ENCODE results near the gene TK2. TPM values are rescaled to one million over a fixed set of nuclear protein-coding genes. Genes with fewer than 3 reads are reported as not detected.
"Not testable (repeated sequence)": the region's sequence is repeated elsewhere in the genome, so short reads cannot be mapped to it uniquely, and the experiment has no call there.

The TK2 gene
- total RNA-seq, 1 donor from 2014 or later = 36.1 TPM

- no peak overlapping the region for H3K4me3 ChIP-seq
- H3K27ac ChIP-seq = no peak overlapping the region
- no peak for ATAC-seq
- no peaks in the 10 kb centered on the region for H3K27me3 ChIP-seq
- no peaks in the 10 kb centered on the region for H3K36me3 ChIP-seq
- no peak for TF ChIP-seq CTCF (IDR thresholded peaks at IDR 0.05)
- H3K4me1 ChIP-seq = no peaks in the 10 kb centered on the region
- no peaks in the 10 kb centered on the region for H3K9me3 ChIP-seq
- intact Hi-C loops (cut with DNase I) = no loop called here
- peak; percentile 29 for DNase-seq
Measured at GRCh38 chr16:66467611-66468010, 82.3 kb downstream of the TK2 start.

DNA sequence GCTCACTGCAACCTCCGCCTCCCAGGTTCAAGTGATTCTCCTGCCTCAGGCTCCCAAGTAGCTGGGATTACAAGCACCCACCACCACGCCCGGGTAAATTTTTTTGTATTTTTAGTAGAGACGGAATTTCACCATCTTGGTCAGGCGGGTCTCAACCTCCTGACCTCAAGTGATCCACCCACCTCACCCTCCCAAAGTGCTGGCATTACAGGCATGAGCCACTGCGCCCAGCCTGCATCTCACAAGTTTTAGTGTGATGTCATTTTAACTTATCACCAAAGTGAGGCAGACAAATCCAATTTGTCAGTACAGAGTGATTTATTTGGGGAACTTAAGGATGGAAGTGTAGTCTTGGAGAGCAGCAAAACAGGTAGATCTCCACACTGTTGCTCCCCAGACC is 83.3 kb downstream of the TK2 start:
- H3K27me3 ChIP-seq; H3K4me1 ChIP-seq; H3K9me3 ChIP-seq; DNase-seq; H3K36me3 ChIP-seq; intact Hi-C loops (cut with DNase I); ATAC-seq; H3K4me3 ChIP-seq; H3K27ac ChIP-seq: not testable (repeated sequence)

GRCh38 chr16:66465946-66466345 is 84.0 kb downstream of the TK2 start:
- DNase-seq; H3K36me3 ChIP-seq; ATAC-seq; intact Hi-C loops (cut with DNase I); H3K27ac ChIP-seq; H3K27me3 ChIP-seq; H3K9me3 ChIP-seq; H3K4me3 ChIP-seq; H3K4me1 ChIP-seq: not testable (repeated sequence)

- TF ChIP-seq CTCF (IDR thresholded peaks at IDR 0.05) = no peak
- Histone ChIP-seq H3K27me3 (peaks cover 28% of the 10 kb centered on the region), H3K9me3 (no peaks in the 10 kb centered on the region), H3K4me3 (no peak overlapping the region), H3K27ac (no peak overlapping the region), H3K36me3 (no peaks in the 10 kb centered on the region), H3K4me1 (no peaks in the 10 kb centered on the region)
- no peak for DNase-seq
- no peak for ATAC-seq
- intact Hi-C loops (cut with DNase I) = no loop called here
Measured at GRCh38 chr16:66462912-66463311, 87.0 kb downstream of the TK2 start.

DNA sequence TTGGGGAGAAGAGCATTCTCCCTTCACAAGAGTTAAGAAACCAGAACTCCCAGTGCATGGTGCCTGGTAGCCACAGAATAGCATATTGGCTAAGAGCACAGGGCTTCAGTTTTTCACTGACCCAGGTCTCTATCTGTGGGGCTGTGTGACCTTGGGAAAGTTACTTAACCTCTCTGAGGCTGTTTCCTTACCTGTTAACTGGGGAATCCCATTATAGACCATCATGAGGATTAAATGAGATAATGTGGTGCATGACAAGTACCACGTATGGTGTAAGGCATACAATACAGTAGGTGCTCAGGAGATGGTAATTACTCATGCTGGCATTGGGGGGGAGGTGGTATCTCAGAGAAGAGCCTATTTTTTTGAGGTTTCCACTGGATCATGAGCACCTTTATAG is 89.2 kb downstream of the TK2 start:
- ATAC-seq (no peak), DNase-seq (no peak)

DNA sequence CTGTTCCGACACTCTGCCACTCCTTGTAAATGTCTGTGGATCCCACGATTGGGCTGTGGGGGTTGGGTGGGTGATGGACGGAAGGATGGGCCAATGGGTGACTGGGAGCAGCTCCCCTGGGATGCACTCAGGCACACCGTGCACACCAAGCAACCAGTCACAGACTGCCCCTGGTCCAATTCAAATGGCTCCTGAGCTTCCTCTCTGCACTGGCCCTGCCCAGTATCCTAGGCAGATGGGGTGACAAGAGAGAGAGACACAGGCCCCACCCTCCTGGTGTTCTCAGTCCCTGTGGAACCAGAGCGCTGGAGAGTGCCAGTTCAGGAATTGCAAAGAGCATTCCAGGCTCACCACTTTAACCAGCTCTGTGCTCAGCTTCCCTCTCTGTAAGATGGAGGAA is 90.0 kb downstream of the TK2 start:
- H3K36me3 ChIP-seq = no peaks in the 10 kb centered on the region
- no peak for TF ChIP-seq CTCF (IDR thresholded peaks at IDR 0.05)
- peaks cover 28% of the 10 kb centered on the region for H3K27me3 ChIP-seq
- no peaks in the 10 kb centered on the region for H3K4me1 ChIP-seq
- intact Hi-C loops (cut with DNase I) = no loop called here
- no peak overlapping the region for H3K27ac ChIP-seq
- H3K4me3 ChIP-seq = no peak overlapping the region
- DNase-seq (peak; percentile 21), ATAC-seq (no peak)
- no peaks in the 10 kb centered on the region for H3K9me3 ChIP-seq

More for the DNA sequence above, 89.2 kb downstream of the TK2 start:
- no peak for TF ChIP-seq CTCF (IDR thresholded peaks at IDR 0.05)
- Histone ChIP-seq H3K36me3 (no peaks in the 10 kb centered on the region), H3K27me3 (peaks cover 28% of the 10 kb centered on the region), H3K4me3 (no peak overlapping the region), H3K9me3 (no peaks in the 10 kb centered on the region), H3K4me1 (no peaks in the 10 kb centered on the region), H3K27ac (no peak overlapping the region)
- intact Hi-C loops (cut with DNase I) = no loop called here

DNA sequence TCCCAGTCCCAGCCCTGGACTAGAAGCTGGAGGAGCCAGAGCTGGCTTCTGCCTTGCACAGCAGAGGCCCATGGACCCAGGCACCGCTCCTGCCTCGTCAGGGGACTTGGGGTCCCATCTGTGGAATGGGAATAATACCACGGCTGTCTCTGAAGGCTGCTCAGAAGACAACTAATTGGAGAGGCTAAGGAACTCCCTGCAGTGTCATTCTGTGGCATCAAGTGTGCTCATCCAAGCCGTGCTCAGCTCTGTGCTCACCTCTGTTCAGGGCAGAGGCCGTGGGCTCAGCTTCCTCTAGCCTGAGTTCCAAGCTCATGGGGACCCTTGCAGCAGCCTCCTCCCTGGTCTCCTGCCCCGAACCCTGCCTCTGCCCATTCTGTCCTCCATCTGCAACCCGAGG is 91.1 kb downstream of the TK2 start:
- no peaks in the 10 kb centered on the region for H3K4me1 ChIP-seq
- no peak for ATAC-seq
- no peak overlapping the region for H3K4me3 ChIP-seq
- no peak for TF ChIP-seq CTCF (IDR thresholded peaks at IDR 0.05)
- H3K27ac ChIP-seq = no peak overlapping the region
- H3K36me3 ChIP-seq = no peaks in the 10 kb centered on the region
- intact Hi-C loops (cut with DNase I) = no loop called here
- peak; percentile 54 for DNase-seq
- H3K9me3 ChIP-seq = no peaks in the 10 kb centered on the region
- peaks cover 28% of the 10 kb centered on the region for H3K27me3 ChIP-seq
